SK-N-SH (cell line): Measurements from ENCODE around the gene PDZK1IP1.

ENCODE experiments used
- EZH2phosphoT487 ChIP-seq: fragments of 200-600 bp; sonication (generic); IDR thresholded peaks from 2 replicates; pipeline ENCODE4 v1.6.1; 2017; ENCODE audit warnings: low read depth, mixed run types, mild to moderate bottlenecking, antibody characterized with exemption, moderate library complexity, borderline replicate concordance
- MXI1 ChIP-seq: IDR thresholded peaks from 2 replicates; pipeline ENCODE4 v1.6.1; 2012; ENCODE audit warnings: mild to moderate bottlenecking, low read depth, low read length, improper control_type of control experiment
- NFIC ChIP-seq: IDR thresholded peaks from 2 replicates; pipeline ENCODE4 v1.4.0; 2012; ENCODE audit warnings: borderline replicate concordance
- RCOR1 ChIP-seq: fragments of 150-350 bp; IDR thresholded peaks from 2 replicates; pipeline ENCODE4 v1.6.1; 2017; ENCODE audit warnings: antibody characterized with exemption, low read length
- RXRA ChIP-seq: IDR thresholded peaks from 2 replicates; pipeline ENCODE4 v1.4.0; 2012; ENCODE audit warnings: low read depth, mild to moderate bottlenecking, borderline replicate concordance
- TAF1 ChIP-seq: IDR thresholded peaks from 2 replicates; pipeline ENCODE4 v1.6.1; 2012; ENCODE audit warnings: low read depth, mild to moderate bottlenecking, low read length, moderate library complexity, borderline replicate concordance
- YY1 ChIP-seq: IDR thresholded peaks from 2 replicates; pipeline ENCODE4 v1.4.0; 2012; ENCODE audit warnings: low read depth, mild to moderate bottlenecking
- TF ChIP-seq, protein P1 (sequence below): fragments of 200-600 bp; sonication (generic); IDR thresholded peaks from 2 replicates; pipeline ENCODE4 v1.6.1; 2017; ENCODE audit warnings: antibody characterized with exemption, mild to moderate bottlenecking, moderate library complexity

DNA sequence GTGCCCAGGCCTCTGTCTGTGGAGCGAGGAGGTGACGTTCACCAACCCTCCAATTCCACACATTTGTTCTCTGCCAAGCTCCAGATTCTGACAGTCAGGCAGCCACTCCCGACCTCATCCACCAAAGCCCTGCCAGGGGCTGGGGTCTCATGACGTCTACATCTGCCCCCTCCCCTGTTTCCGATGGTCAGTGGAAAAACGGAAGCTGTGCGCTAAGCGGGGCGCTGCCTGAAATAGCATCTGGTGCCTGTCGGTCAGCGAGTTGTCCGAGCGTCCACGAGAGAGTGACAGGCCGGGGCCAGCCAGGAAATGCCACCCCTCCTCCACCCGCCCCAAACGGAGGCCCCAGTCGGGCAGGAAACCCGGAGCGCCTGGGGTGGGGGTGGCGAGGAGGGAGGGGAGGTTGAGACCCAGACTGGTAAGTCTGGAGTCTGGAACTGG lies 45.4 kb upstream of the PDZK1IP1 start:
- TF ChIP-seq RXRA (no peak), EZH2phosphoT487 (no peak), NFIC (no peak), RCOR1 (no peak), YY1 (no peak), MXI1 (no peak), TAF1 (no peak)
- TF ChIP-seq, protein P1, sequence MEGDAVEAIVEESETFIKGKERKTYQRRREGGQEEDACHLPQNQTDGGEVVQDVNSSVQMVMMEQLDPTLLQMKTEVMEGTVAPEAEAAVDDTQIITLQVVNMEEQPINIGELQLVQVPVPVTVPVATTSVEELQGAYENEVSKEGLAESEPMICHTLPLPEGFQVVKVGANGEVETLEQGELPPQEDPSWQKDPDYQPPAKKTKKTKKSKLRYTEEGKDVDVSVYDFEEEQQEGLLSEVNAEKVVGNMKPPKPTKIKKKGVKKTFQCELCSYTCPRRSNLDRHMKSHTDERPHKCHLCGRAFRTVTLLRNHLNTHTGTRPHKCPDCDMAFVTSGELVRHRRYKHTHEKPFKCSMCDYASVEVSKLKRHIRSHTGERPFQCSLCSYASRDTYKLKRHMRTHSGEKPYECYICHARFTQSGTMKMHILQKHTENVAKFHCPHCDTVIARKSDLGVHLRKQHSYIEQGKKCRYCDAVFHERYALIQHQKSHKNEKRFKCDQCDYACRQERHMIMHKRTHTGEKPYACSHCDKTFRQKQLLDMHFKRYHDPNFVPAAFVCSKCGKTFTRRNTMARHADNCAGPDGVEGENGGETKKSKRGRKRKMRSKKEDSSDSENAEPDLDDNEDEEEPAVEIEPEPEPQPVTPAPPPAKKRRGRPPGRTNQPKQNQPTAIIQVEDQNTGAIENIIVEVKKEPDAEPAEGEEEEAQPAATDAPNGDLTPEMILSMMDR: no peak
